HEK293 (cell line): ENCODE data around the gene GGA1.
A peak's percentile ranks its signal among the peaks of the same experiment; 100 is the strongest.

Source experiments
- CTCF ChIA-PET: fragments of 350-600 bp; formaldehyde crosslinking; extraction: SDS; loops from one replicate; lab custom pipeline; 2021; ENCODE audit warnings: antibody characterized with exemption; lab: Yijun Ruan, JAX
- POLR2A ChIA-PET: fragments of 300-600 bp; formaldehyde crosslinking; extraction: SDS; loops from one replicate; lab custom pipeline; 2020; ENCODE audit warnings: antibody characterized with exemption, inconsistent platforms; lab: Yijun Ruan, JAX
- H3K27ac ChIP-seq: fragments of 200-500 bp; sonication (Bioruptor generic); 2 replicates; pipeline ENCODE4 v1.5.1; 2014; ENCODE audit warnings: low read depth, low read length, control low read depth, inconsistent platforms; ENCODE audit errors: extremely low read depth
- H3K36me3 ChIP-seq, 2 experiments: fragments of 200-500 bp in 1 of 2; sonication (Bioruptor generic) in 1 of 2; 1 replicate in 1 of 2; 2 replicates in 1 of 2; pipeline ENCODE4 v1.5.1; 2014 to 2017; ENCODE audit warnings: inconsistent platforms in 2 of 2, low read length in 2 of 2; ENCODE audit not compliant: control insufficient read depth in 2 of 2, insufficient read depth in 1 of 2
- H3K4me1 ChIP-seq: fragments of 200-500 bp; sonication (Bioruptor generic); 2 replicates; pipeline ENCODE4 v1.5.1; 2014; ENCODE audit warnings: mild to moderate bottlenecking, low read length, inconsistent platforms; ENCODE audit not compliant: control insufficient read depth, insufficient read depth
- H3K4me3 ChIP-seq: 2 replicates; pipeline ENCODE4 v1.5.1; 2011; ENCODE audit warnings: low read depth, mild to moderate bottlenecking, control low read depth, low read length, moderate library complexity
- H3K9me3 ChIP-seq: fragments of 200-500 bp; sonication (Bioruptor generic); 2 replicates; pipeline ENCODE4 v1.5.1; 2014; ENCODE audit warnings: low read depth, low read length, inconsistent platforms; ENCODE audit not compliant: control insufficient read depth, insufficient read depth
- HOXA7 ChIP-seq: sonication (generic); formaldehyde crosslinking; IDR thresholded peaks from 2 replicates; pipeline ENCODE4 v1.8.1; 2022; ENCODE audit warnings: missing genetic modification reagents, borderline replicate concordance
- KLF16 ChIP-seq: fragments of 450-650 bp; formaldehyde crosslinking; IDR thresholded peaks from 2 replicates; pipeline ENCODE4 v1.5.1; 2017; ENCODE audit warnings: missing biosample characterization, missing genetic modification characterization
- MZF1 ChIP-seq: fragments of 450-650 bp; formaldehyde crosslinking; IDR thresholded peaks from 2 replicates; pipeline ENCODE4 v1.5.1; 2017; ENCODE audit warnings: missing biosample characterization, missing genetic modification characterization, borderline replicate concordance
- ZBTB8A ChIP-seq: fragments of 450-650 bp; formaldehyde crosslinking; IDR thresholded peaks from 2 replicates; pipeline ENCODE4 v1.5.1; 2016; ENCODE audit warnings: missing biosample characterization, missing genetic modification characterization
- ZNF155 ChIP-seq: fragments of 450-650 bp; formaldehyde crosslinking; IDR thresholded peaks from 2 replicates; pipeline ENCODE4 v1.5.1; 2016; ENCODE audit warnings: missing biosample characterization, missing genetic modification characterization
- ZNF211 ChIP-seq: fragments of 450-650 bp; formaldehyde crosslinking; IDR thresholded peaks from 2 replicates; pipeline ENCODE4 v1.5.1; 2016; ENCODE audit warnings: low read depth, missing biosample characterization, missing genetic modification characterization
- ZNF214 ChIP-seq: fragments of 450-650 bp; formaldehyde crosslinking; IDR thresholded peaks from 2 replicates; pipeline ENCODE4 v1.5.1; 2017; ENCODE audit warnings: missing biosample characterization, mild to moderate bottlenecking, missing genetic modification characterization, borderline replicate concordance
- ZNF223 ChIP-seq: fragments of 450-650 bp; formaldehyde crosslinking; IDR thresholded peaks from 2 replicates; pipeline ENCODE4 v1.5.1; 2016; ENCODE audit warnings: missing biosample characterization, missing genetic modification characterization
- ZNF324 ChIP-seq: fragments of 450-650 bp; formaldehyde crosslinking; IDR thresholded peaks from 2 replicates; pipeline ENCODE4 v1.5.1; 2016; ENCODE audit warnings: missing biosample characterization, missing genetic modification characterization
- ZNF335 ChIP-seq: fragments of 450-650 bp; formaldehyde crosslinking; conservative IDR thresholded peaks from 2 replicates; pipeline ENCODE4 v1.5.1; 2016; ENCODE audit warnings: missing biosample characterization, missing genetic modification characterization
- ZNF416 ChIP-seq: fragments of 450-650 bp; formaldehyde crosslinking; IDR thresholded peaks from 2 replicates; pipeline ENCODE4 v1.5.1; 2016; ENCODE audit warnings: missing biosample characterization, missing genetic modification characterization
- ZNF423 ChIP-seq: fragments of 450-650 bp; formaldehyde crosslinking; IDR thresholded peaks from 2 replicates; pipeline ENCODE4 v1.5.1; 2016; ENCODE audit warnings: missing biosample characterization, missing genetic modification characterization
- ZNF473 ChIP-seq: fragments of 450-650 bp; formaldehyde crosslinking; IDR thresholded peaks from 2 replicates; pipeline ENCODE4 v1.5.1; 2017; ENCODE audit warnings: missing biosample characterization, missing genetic modification characterization
- ZNF530 ChIP-seq: fragments of 450-650 bp; formaldehyde crosslinking; IDR thresholded peaks from 2 replicates; pipeline ENCODE4 v1.5.1; 2016; ENCODE audit warnings: low read depth, missing biosample characterization, missing genetic modification characterization
- ZNF560 ChIP-seq: fragments of 450-650 bp; formaldehyde crosslinking; IDR thresholded peaks from 2 replicates; pipeline ENCODE4 v1.5.1; 2017; ENCODE audit warnings: missing biosample characterization, missing genetic modification characterization, borderline replicate concordance
- ZNF654 ChIP-seq: fragments of 450-650 bp; formaldehyde crosslinking; IDR thresholded peaks from 2 replicates; pipeline ENCODE4 v1.5.1; 2016; ENCODE audit warnings: low read depth, missing biosample characterization, missing genetic modification characterization
- ZNF658 ChIP-seq: fragments of 450-650 bp; formaldehyde crosslinking; IDR thresholded peaks from 2 replicates; pipeline ENCODE4; 2016; ENCODE audit warnings: missing biosample characterization, missing genetic modification characterization
- ZNF768 ChIP-seq: fragments of 450-650 bp; formaldehyde crosslinking; IDR thresholded peaks from 2 replicates; pipeline ENCODE4 v1.5.1; 2018; ENCODE audit warnings: missing biosample characterization, mild to moderate bottlenecking, missing genetic modification characterization
- ZSCAN23 ChIP-seq: fragments of 450-650 bp; formaldehyde crosslinking; IDR thresholded peaks from 2 replicates; pipeline ENCODE4 v1.5.1; 2016; ENCODE audit warnings: missing biosample characterization, missing genetic modification characterization
- TF ChIP-seq, protein P1 (sequence below): fragments of 450-650 bp; formaldehyde crosslinking; IDR thresholded peaks from 2 replicates; pipeline ENCODE4 v1.5.1; 2016; ENCODE audit warnings: missing biosample characterization, missing genetic modification characterization, low read depth
- TF ChIP-seq, protein P2 (sequence below): fragments of 450-650 bp; formaldehyde crosslinking; IDR thresholded peaks from 2 replicates; pipeline ENCODE4 v1.5.1; 2017; ENCODE audit warnings: missing biosample characterization, missing genetic modification characterization
- TF ChIP-seq, protein P3 (sequence below): fragments of 450-650 bp; formaldehyde crosslinking; IDR thresholded peaks from 2 replicates; pipeline ENCODE4 v1.5.1; 2016; ENCODE audit warnings: missing biosample characterization, missing genetic modification characterization
- TF ChIP-seq, protein P4 (sequence below): fragments of 450-650 bp; formaldehyde crosslinking; IDR thresholded peaks from 2 replicates; pipeline ENCODE4 v1.5.1; 2016; ENCODE audit warnings: missing biosample characterization, missing genetic modification characterization
- TF ChIP-seq, protein P5 (sequence below): fragments of 450-650 bp; formaldehyde crosslinking; conservative IDR thresholded peaks from 2 replicates; pipeline ENCODE4 v1.5.1; 2016; ENCODE audit warnings: low read depth, missing biosample characterization, missing genetic modification characterization
- TF ChIP-seq, protein P6 (sequence below): fragments of 450-650 bp; formaldehyde crosslinking; IDR thresholded peaks from 2 replicates; pipeline ENCODE4 v1.5.1; 2016; ENCODE audit warnings: missing biosample characterization, missing genetic modification characterization

GGA1 gene

DNA sequence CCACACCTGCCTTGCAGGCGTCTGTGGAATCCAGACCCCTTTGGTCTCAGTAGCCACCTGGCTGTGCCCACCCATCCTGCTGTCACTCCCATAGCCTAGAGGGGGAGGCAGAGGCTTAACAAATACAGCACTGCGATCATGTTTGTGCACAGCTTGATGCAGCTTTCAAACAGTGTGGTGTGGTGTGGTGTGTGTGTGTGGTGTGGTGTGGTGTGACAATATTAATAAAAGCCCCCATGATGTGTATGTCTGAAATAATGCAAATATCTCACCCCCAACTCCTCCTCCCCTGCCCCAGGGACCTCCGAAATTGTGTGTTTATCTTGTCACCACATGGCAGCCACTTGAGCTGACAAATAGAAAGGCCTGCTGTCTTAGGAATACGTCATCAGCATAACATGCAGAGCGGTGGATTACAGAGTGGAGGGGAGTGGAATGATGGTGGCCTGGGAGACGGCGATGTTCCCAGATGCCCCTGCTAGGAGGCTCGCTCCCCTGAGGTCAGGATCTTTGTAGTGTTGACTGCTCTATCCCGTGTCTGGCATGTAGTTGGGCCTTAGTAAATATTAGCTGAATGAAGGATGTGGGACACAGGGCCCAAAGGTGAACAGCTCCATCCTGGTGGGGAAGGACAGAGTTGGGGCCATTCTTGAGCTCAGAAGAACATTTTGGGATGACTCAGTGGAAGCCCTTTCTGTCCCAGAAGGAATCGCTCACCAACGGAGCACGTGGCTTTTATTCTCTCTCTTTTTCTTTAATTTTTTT lies 52.7 kb downstream of the GGA1 start:
- Histone ChIP-seq H3K4me1 (peaks cover 12% of the 10 kb centered on the region), H3K36me3 (peaks cover 3 to 26% of the 10 kb centered on the region in 2 experiments; a peak in 2 of 3 replicates), H3K9me3 (no peaks in the 10 kb centered on the region), H3K27ac (peak overlapping the region; percentile 40), H3K4me3 (peak overlapping the region; percentile 14)
- POLR2A ChIA-PET: interaction anchor here (0.6 to 6.5 kb wide), 14 partner anchors 10 to 462 kb away, joined by 3 to 85 read pairs (median 6); partner anchors contain the start of genes GCAT, GGA1, LGALS1 and NOL12
- CTCF ChIA-PET: interaction anchor here (0.6 to 7.0 kb wide), 11 partner anchors 9 to 1206 kb away, joined by 3 to 138 read pairs (median 4); partner anchors contain the start of gene LGALS1
- 0 out of 2 replicates have a peak, but pooled peaks have one; percentile 4 for TF ChIP-seq ZBTB8A (tag by site-specific recombination)
- TF ChIP-seq, protein P1, sequence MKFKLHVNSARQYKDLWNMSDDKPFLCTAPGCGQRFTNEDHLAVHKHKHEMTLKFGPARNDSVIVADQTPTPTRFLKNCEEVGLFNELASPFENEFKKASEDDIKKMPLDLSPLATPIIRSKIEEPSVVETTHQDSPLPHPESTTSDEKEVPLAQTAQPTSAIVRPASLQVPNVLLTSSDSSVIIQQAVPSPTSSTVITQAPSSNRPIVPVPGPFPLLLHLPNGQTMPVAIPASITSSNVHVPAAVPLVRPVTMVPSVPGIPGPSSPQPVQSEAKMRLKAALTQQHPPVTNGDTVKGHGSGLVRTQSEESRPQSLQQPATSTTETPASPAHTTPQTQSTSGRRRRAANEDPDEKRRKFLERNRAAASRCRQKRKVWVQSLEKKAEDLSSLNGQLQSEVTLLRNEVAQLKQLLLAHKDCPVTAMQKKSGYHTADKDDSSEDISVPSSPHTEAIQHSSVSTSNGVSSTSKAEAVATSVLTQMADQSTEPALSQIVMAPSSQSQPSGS (tag by site-specific recombination): peak; percentile 99
- TF ChIP-seq ZNF335: peak; percentile 48
- TF ChIP-seq, protein P2, sequence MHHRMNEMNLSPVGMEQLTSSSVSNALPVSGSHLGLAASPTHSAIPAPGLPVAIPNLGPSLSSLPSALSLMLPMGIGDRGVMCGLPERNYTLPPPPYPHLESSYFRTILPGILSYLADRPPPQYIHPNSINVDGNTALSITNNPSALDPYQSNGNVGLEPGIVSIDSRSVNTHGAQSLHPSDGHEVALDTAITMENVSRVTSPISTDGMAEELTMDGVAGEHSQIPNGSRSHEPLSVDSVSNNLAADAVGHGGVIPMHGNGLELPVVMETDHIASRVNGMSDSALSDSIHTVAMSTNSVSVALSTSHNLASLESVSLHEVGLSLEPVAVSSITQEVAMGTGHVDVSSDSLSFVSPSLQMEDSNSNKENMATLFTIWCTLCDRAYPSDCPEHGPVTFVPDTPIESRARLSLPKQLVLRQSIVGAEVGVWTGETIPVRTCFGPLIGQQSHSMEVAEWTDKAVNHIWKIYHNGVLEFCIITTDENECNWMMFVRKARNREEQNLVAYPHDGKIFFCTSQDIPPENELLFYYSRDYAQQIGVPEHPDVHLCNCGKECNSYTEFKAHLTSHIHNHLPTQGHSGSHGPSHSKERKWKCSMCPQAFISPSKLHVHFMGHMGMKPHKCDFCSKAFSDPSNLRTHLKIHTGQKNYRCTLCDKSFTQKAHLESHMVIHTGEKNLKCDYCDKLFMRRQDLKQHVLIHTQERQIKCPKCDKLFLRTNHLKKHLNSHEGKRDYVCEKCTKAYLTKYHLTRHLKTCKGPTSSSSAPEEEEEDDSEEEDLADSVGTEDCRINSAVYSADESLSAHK (tag by site-specific recombination): 0 out of 2 replicates have a peak, but pooled peaks have one; percentile 28
- TF ChIP-seq ZNF530 (tag by site-specific recombination): no peak
- TF ChIP-seq ZSCAN23 (tag by site-specific recombination): no peak
- TF ChIP-seq ZNF423 (tag by site-specific recombination): no peak
- TF ChIP-seq, protein P3, sequence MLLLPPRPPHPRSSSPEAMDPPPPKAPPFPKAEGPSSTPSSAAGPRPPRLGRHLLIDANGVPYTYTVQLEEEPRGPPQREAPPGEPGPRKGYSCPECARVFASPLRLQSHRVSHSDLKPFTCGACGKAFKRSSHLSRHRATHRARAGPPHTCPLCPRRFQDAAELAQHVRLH (tag by site-specific recombination): no peak
- TF ChIP-seq MZF1: no peak
- TF ChIP-seq KLF16 (tag by site-specific recombination): peak; percentile 41; the same call in 1 of the 2 replicates
- TF ChIP-seq, protein P4, sequence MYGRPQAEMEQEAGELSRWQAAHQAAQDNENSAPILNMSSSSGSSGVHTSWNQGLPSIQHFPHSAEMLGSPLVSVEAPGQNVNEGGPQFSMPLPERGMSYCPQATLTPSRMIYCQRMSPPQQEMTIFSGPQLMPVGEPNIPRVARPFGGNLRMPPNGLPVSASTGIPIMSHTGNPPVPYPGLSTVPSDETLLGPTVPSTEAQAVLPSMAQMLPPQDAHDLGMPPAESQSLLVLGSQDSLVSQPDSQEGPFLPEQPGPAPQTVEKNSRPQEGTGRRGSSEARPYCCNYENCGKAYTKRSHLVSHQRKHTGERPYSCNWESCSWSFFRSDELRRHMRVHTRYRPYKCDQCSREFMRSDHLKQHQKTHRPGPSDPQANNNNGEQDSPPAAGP: peak; percentile 83
- TF ChIP-seq ZNF658 (tag by site-specific recombination): no peak
- no peak for TF ChIP-seq ZNF211
- TF ChIP-seq ZNF560 (tag by site-specific recombination): no peak
- TF ChIP-seq, protein P5, sequence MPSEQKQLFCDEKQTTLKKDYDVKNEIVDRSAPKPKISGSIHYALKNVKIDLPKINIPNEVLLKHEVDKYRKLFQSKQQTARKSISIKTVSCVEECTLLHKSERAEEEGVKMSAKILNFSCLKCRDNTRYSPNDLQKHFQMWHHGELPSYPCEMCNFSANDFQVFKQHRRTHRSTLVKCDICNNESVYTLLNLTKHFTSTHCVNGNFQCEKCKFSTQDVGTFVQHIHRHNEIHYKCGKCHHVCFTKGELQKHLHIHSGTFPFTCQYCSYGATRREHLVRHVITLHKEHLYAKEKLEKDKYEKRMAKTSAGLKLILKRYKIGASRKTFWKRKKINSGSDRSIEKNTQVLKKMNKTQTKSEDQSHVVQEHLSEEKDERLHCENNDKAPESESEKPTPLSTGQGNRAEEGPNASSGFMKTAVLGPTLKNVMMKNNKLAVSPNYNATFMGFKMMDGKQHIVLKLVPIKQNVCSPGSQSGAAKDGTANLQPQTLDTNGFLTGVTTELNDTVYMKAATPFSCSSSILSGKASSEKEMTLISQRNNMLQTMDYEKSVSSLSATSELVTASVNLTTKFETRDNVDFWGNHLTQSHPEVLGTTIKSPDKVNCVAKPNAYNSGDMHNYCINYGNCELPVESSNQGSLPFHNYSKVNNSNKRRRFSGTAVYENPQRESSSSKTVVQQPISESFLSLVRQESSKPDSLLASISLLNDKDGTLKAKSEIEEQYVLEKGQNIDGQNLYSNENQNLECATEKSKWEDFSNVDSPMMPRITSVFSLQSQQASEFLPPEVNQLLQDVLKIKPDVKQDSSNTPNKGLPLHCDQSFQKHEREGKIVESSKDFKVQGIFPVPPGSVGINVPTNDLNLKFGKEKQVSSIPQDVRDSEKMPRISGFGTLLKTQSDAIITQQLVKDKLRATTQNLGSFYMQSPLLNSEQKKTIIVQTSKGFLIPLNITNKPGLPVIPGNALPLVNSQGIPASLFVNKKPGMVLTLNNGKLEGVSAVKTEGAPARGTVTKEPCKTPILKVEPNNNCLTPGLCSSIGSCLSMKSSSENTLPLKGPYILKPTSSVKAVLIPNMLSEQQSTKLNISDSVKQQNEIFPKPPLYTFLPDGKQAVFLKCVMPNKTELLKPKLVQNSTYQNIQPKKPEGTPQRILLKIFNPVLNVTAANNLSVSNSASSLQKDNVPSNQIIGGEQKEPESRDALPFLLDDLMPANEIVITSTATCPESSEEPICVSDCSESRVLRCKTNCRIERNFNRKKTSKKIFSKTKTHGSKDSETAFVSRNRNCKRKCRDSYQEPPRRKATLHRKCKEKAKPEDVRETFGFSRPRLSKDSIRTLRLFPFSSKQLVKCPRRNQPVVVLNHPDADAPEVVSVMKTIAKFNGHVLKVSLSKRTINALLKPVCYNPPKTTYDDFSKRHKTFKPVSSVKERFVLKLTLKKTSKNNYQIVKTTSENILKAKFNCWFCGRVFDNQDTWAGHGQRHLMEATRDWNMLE (tag by site-specific recombination): no peak
- TF ChIP-seq ZNF223 (tag by site-specific recombination): no peak
- no peak for TF ChIP-seq ZNF768
- no peak for TF ChIP-seq ZNF416 (tag by site-specific recombination)
- no peak for TF ChIP-seq ZNF214 (tag by site-specific recombination)
- TF ChIP-seq ZNF473 (tag by site-specific recombination): no peak
- TF ChIP-seq, protein P6, sequence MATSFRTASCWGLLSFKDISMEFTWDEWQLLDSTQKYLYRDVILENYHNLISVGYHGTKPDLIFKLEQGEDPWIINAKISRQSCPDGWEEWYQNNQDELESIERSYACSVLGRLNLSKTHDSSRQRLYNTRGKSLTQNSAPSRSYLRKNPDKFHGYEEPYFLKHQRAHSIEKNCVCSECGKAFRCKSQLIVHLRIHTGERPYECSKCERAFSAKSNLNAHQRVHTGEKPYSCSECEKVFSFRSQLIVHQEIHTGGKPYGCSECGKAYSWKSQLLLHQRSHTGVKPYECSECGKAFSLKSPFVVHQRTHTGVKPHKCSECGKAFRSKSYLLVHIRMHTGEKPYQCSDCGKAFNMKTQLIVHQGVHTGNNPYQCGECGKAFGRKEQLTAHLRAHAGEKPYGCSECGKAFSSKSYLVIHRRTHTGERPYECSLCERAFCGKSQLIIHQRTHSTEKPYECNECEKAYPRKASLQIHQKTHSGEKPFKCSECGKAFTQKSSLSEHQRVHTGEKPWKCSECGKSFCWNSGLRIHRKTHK (tag by site-specific recombination): no peak
- peak; percentile 70; the same call in 1 of the 2 replicates for TF ChIP-seq ZNF324
- no peak for TF ChIP-seq HOXA7
- TF ChIP-seq ZNF654: peak; percentile 25; the same call in 1 of the 2 replicates
- TF ChIP-seq ZNF155 (tag by site-specific recombination): no peak
